ENCODE results near the gene NPFFR2.

- no peak for TF ChIP-seq CTCF (conservative IDR thresholded peaks at IDR 0.05)
- no peak for TF ChIP-seq ZFX (IDR thresholded peaks at IDR 0.05)
Observed at GRCh38 chr4:72194453-72194852, 162.7 kb downstream of the NPFFR2 start.

Data from C4-2B (cell line).